Suprapubic skin (tissue), 4 donors: ENCODE data around the gene MARS1.

Experiments used
- POLR2A ChIP-seq, 2 donors: fragments of 450-650 bp; IDR thresholded peaks; one replicate each; pipeline ENCODE4 v1.6.1; 2017; ENCODE audit warnings: antibody characterized with exemption in 2 of 2, mild to moderate bottlenecking in 2 of 2, moderate library complexity in 2 of 2
- POLR2AphosphoS5 ChIP-seq, 3 donors: sonication (generic); formaldehyde crosslinking; IDR thresholded peaks; one replicate each; pipeline ENCODE4 v1.6.1; 2017; ENCODE audit warnings: antibody characterized with exemption in 3 of 3
- TF ChIP-seq, protein P1 (sequence below), 2 donors: fragments of 200-600 bp in 1 of 2; fragments of 450-650 bp in 1 of 2; sonication (generic) in 1 of 2; IDR thresholded peaks; one replicate each; pipeline ENCODE4 v1.5.1; 2016 to 2019; ENCODE audit warnings: antibody characterized with exemption in 2 of 2, mild to moderate bottlenecking in 1 of 2, moderate library complexity in 1 of 2

DNA sequence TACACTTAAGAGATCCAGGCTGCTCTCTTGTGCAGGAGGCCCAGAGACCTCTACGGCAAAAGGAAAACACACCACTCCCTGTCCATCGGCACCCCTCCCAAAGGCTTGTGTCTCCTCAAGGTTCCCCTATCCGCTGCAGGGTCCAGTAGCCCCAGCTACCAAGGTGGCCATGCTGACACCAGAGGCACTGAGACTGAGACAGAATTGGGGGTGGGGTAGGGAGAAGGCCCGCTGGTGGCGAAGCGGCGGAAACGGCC, 31.9 kb downstream of the MARS1 start:
- TF ChIP-seq, protein P1, sequence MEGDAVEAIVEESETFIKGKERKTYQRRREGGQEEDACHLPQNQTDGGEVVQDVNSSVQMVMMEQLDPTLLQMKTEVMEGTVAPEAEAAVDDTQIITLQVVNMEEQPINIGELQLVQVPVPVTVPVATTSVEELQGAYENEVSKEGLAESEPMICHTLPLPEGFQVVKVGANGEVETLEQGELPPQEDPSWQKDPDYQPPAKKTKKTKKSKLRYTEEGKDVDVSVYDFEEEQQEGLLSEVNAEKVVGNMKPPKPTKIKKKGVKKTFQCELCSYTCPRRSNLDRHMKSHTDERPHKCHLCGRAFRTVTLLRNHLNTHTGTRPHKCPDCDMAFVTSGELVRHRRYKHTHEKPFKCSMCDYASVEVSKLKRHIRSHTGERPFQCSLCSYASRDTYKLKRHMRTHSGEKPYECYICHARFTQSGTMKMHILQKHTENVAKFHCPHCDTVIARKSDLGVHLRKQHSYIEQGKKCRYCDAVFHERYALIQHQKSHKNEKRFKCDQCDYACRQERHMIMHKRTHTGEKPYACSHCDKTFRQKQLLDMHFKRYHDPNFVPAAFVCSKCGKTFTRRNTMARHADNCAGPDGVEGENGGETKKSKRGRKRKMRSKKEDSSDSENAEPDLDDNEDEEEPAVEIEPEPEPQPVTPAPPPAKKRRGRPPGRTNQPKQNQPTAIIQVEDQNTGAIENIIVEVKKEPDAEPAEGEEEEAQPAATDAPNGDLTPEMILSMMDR (IDR thresholded peaks at IDR 0.05) = no peak
- TF ChIP-seq POLR2AphosphoS5 (IDR thresholded peaks at IDR 0.05) = no peak
- no peak for TF ChIP-seq POLR2A (IDR thresholded peaks at IDR 0.05)
